Measurements from ENCODE around the gene JAKMIP2. TPM values are rescaled to one million over a fixed set of nuclear protein-coding genes. Genes with fewer than 3 reads are reported as not detected.

The JAKMIP2 gene
- polyA plus RNA-seq, 1 experiment, result not detected

- DNase-seq (ENCODE audit: low read depth), result no peak
- Histone ChIP-seq H3K36me3 (ENCODE audit: control insufficient read depth, insufficient read depth, low read length) (no peaks in the 10 kb centered on the region), H3K27me3 (ENCODE audit: control insufficient read depth, insufficient read depth, low read length) (no peaks in the 10 kb centered on the region), H3K4me3 (ENCODE audit: low read depth, low read length) (no peak overlapping the region)
- CTCF ChIA-PET, result interaction anchor here (1.0 kb wide), 1 partner anchor 17 kb away, joined by 3 read pairs; no protein-coding TSS in a partner anchor
- TF ChIP-seq CTCF (IDR thresholded peaks at IDR 0.05; ENCODE audit: insufficient read depth, low read depth, low read length), result no peak
- POLR2A ChIA-PET, result no interaction called here
These were observed 171.7 kb downstream of the JAKMIP2 start for GRCh38 chr5:147610798-147611197.

DNA sequence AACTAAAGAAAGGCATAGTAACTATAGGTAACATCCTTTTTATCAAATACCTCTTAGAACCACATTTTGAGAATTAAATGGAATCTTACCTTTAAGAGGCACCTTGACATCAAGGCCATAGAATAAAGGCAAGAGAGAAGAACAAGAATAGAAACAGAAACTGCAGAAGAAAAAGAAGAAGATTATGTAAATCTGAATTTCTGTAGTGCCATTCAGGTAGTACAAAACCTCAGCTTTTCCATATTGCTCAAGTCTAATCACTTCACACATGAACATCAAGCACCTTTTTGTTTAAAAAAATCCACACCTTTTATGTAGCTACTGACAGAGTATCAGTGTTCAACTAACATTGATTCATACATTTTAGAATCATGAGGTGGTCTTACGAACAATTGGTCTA lies 180.9 kb downstream of the JAKMIP2 start:
- Histone ChIP-seq H3K36me3 (ENCODE audit: control insufficient read depth, insufficient read depth, low read length) (no peaks in the 10 kb centered on the region), H3K4me3 (ENCODE audit: low read depth, low read length) (no peak overlapping the region), H3K27me3 (ENCODE audit: control insufficient read depth, insufficient read depth, low read length) (no peaks in the 10 kb centered on the region)
- TF ChIP-seq CTCF (IDR thresholded peaks at IDR 0.05; ENCODE audit: insufficient read depth, low read depth, low read length), result no peak
- POLR2A ChIA-PET, result no interaction called here
- CTCF ChIA-PET, result no interaction called here
- DNase-seq (ENCODE audit: low read depth), result no peak

DNA sequence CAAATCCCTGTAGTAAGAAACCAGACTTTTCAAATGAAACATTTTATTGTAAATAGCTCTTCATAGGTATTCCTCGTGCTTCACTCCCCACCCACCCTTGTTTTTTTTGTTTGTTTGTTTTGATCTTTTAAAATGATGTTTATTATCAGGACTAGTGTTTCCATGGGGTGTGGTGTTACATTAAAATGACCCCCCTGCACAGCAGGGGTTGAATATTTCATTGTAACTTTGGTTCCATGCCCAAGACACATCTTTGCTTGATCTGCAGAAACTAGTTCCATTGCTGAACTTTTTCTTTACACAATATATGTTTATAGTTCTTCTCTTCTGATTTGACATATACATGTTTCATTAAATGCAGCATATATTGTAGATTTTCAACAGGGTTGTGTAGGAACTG lies 191.4 kb downstream of the JAKMIP2 start:
- POLR2A ChIA-PET, result no interaction called here
- no peaks in the 10 kb centered on the region for H3K36me3 ChIP-seq (ENCODE audit: control insufficient read depth, insufficient read depth, low read length)
- no peak for TF ChIP-seq CTCF (IDR thresholded peaks at IDR 0.05; ENCODE audit: insufficient read depth, low read depth, low read length)
- H3K4me3 ChIP-seq (ENCODE audit: low read depth, low read length), result no peak overlapping the region
- no peaks in the 10 kb centered on the region; the same call in 1 of the 2 replicates for H3K27me3 ChIP-seq (ENCODE audit: control insufficient read depth, insufficient read depth, low read length)
- CTCF ChIA-PET, result interaction anchor here (0.7 to 1.7 kb wide), 2 partner anchors 12 to 14 kb away, joined by 3 to 6 read pairs; no protein-coding TSS in a partner anchor
- DNase-seq (ENCODE audit: low read depth), result no peak

DNA sequence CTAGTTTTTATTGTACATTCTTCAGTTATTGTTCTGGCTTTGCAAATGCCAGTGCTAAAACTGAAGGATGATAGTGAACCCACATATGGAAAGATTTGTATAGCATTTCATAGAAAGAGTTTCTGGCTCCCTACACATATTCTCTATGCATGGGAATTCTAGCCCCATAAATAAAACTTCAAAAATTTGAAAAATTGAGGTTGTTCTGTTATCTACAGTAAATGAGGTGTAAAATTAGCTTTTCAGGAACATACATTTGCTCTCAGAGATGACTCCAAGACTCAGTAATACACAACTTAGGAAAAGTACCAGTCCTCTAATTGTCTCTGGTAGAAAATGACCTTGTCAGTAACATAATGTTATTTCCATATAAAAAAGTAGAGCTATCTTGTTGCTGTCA lies 192.4 kb downstream of the JAKMIP2 start:
- no peaks in the 10 kb centered on the region for H3K36me3 ChIP-seq (ENCODE audit: control insufficient read depth, insufficient read depth, low read length)
- ChIA-PET CTCF (no interaction called here), POLR2A (no interaction called here)
- TF ChIP-seq CTCF (IDR thresholded peaks at IDR 0.05; ENCODE audit: insufficient read depth, low read depth, low read length), result no peak
- no peak overlapping the region for H3K4me3 ChIP-seq (ENCODE audit: low read depth, low read length)
- DNase-seq (ENCODE audit: low read depth), result no peak
- H3K27me3 ChIP-seq (ENCODE audit: control insufficient read depth, insufficient read depth, low read length), result no peaks in the 10 kb centered on the region; the same call in 1 of the 2 replicates

GRCh38 chr5:147586832-147587231 lies 195.7 kb downstream of the JAKMIP2 start:
- no peak for DNase-seq (ENCODE audit: low read depth)
- no peak overlapping the region for H3K4me3 ChIP-seq (ENCODE audit: low read depth, low read length)
- H3K36me3 ChIP-seq (ENCODE audit: control insufficient read depth, insufficient read depth, low read length), result no peaks in the 10 kb centered on the region
- POLR2A ChIA-PET, result no interaction called here
- CTCF ChIA-PET, result interaction anchor here (1.1 kb wide), 1 partner anchor 9 kb away, joined by 3 read pairs; no protein-coding TSS in a partner anchor
- TF ChIP-seq CTCF (IDR thresholded peaks at IDR 0.05; ENCODE audit: insufficient read depth, low read depth, low read length), result no peak
- H3K27me3 ChIP-seq (ENCODE audit: control insufficient read depth, insufficient read depth, low read length), result no peaks in the 10 kb centered on the region; the same call in 1 of the 2 replicates

Measured in BJ (cell line).